Stimulated activated naive CD8-positive, alpha-beta T cell treated with anti-CD3 and anti-CD28 coated beads, Interleukin-15, Interleukin-2, amounts not matched to agents 100 ng/mL and 50 ng/mL, for 24 hours (primary cell): ENCODE measurements around the gene IL13.

Experiments used
- H3K27ac Mint-ChIP-seq: one replicate; pipeline ENCODE4 v1.8.0; 2021; ENCODE audit warnings: mild to moderate bottlenecking, mixed read lengths
- H3K27me3 Mint-ChIP-seq: one replicate; pipeline ENCODE4 v1.8.0; 2021; ENCODE audit warnings: mixed read lengths
- H3K36me3 Mint-ChIP-seq: one replicate; pipeline ENCODE4 v1.8.0; 2021; ENCODE audit warnings: low read depth, mixed read lengths
- H3K4me1 Mint-ChIP-seq: one replicate; pipeline ENCODE4 v1.8.0; 2021; ENCODE audit warnings: low read depth, mixed read lengths
- H3K4me3 Mint-ChIP-seq: one replicate; pipeline ENCODE4 v1.8.0; 2021; ENCODE audit warnings: mild to moderate bottlenecking, mixed read lengths
- H3K9me3 Mint-ChIP-seq: one replicate; pipeline ENCODE4 v1.8.0; 2021; ENCODE audit warnings: mixed read lengths

Gene IL13

DNA sequence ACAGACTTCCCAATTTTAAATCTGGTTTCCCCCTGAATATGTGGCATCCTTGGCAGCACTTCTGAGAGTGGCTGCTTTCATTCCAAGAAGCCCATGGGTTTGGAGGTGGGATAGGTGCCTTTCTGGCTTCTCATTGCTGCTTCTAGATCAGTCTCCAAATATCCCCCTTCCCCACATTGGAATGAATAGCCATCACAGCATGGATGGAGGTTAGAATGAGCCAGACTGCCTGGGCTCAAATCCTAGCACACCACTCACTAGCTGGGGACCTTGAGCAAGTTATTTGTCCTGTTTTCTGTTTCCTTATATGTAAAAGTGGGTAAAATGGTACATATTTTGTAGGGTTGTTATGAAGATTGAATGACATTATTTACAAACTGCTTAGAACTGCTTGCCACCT lies 13.8 kb upstream of the IL13 start:
- Mint-ChIP-seq H3K27ac (no peak overlapping the region), H3K9me3 (peaks cover 11% of the 10 kb centered on the region), H3K4me1 (peaks cover 42% of the 10 kb centered on the region), H3K27me3 (peaks cover 6% of the 10 kb centered on the region), H3K4me3 (no peak overlapping the region), H3K36me3 (peaks cover 53% of the 10 kb centered on the region)

DNA sequence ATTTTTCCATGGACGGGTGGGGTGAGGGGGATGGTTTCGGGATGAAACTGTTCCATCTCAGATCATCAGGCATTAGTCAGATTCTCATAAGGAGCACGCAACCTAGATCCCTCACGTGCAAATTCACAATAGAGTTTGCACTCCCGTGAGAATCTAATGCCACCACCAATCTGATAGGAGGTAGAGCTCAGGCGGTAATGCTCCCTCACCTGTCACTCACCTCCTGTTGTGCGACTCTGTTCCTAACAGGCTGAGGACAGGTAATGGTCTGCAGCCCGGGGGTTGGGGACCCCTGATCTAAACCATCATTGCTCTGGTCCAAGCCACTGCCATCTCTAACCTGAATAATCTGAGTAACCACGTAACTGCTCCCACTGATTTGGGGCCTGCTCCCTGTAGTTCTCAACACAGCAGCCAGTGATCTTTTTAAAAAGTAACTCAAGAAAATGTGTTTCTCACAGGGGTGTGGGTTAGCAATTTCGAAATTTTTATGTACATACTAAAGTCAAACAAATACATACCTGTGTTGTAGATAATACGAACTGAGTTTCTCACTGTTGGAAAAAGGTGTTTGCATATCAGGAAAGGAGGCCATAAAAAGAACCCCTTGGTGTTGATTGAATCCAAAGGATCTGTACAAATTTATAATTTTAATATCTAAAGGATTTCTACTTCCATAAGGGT lies 11.2 kb upstream of the IL13 start:
- Mint-ChIP-seq H3K27ac (no peak overlapping the region), H3K9me3 (peaks cover 11% of the 10 kb centered on the region), H3K27me3 (peaks cover 12% of the 10 kb centered on the region), H3K4me1 (peaks cover 17% of the 10 kb centered on the region), H3K36me3 (peaks cover 33% of the 10 kb centered on the region), H3K4me3 (no peak overlapping the region)

DNA sequence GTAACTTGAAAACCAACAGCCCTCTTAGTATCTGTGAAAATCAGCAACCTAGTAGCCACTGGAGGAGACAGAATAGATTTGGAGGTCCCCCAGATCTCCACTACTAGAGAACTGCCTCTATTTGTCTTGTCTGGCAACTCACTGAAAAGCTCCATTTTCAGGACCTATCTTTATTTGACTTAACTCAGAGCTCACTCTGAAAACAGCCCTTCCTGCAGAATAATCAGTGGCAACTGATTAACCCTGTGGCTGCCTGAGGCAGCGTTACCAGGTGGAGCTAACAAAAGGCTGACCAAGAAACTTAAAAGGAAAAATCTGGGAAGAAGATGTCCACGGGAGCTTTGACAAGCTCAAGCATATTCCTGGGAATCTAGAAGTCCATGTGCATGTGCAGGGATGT lies 10.5 kb upstream of the IL13 start:
- H3K27me3 Mint-ChIP-seq, result peaks cover 19% of the 10 kb centered on the region
- H3K4me1 Mint-ChIP-seq, result peaks cover 9% of the 10 kb centered on the region
- H3K27ac Mint-ChIP-seq, result no peak overlapping the region
- peaks cover 11% of the 10 kb centered on the region for H3K9me3 Mint-ChIP-seq
- peaks cover 31% of the 10 kb centered on the region for H3K36me3 Mint-ChIP-seq
- no peak overlapping the region for H3K4me3 Mint-ChIP-seq

DNA sequence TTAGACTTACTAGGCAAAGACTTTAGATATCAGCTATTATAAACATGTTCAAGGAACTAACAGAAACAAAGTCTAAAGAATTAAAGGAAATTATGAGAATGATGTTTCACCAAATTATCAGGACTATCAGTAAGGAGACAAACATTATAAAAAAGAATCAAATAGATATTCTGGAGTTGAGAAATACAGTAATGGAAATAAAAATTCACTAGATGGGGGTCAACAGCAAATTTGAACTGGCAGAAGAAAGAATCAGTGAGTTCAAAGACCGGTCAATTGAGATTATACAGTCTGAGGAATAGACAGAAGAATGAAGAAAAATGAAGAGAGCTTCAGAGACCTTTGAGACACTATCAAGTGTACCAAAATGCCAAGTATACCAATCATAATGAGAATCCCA lies 9.6 kb upstream of the IL13 start:
- Mint-ChIP-seq H3K4me1 (peaks cover under 1% of the 10 kb centered on the region), H3K27me3 (peaks cover 20% of the 10 kb centered on the region), H3K9me3 (peaks cover 11% of the 10 kb centered on the region), H3K4me3 (no peak overlapping the region), H3K36me3 (peaks cover 22% of the 10 kb centered on the region), H3K27ac (no peak overlapping the region)

DNA sequence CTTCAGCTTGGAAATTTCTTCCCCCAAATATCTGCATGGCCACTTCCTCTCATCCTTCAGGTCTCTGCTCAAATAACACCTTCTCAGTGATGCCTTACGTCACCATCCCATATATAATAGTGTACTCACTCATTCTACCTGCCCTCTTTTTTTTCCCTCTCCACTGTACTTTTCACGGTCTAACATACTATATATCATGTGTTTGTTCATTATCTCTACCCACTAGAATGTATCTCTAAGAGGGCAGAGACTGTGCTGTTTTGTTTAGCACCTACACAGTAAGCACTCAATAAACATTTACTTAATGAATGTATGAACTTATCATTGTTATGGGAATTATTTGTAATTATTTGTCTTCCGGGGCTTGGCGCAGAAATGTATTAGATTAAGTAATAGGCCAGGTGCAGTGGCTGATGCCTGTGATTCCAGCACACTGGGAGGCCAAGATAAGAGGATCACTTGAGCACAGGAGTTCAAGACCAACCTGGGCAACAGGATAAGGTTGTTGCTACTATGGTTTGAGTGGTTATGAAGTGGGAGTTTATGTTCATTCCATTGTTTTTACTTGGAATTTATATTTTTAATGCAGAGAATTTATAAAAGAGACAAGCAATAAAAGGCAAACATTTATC lies 6.0 kb upstream of the IL13 start:
- H3K36me3 Mint-ChIP-seq, result peaks cover 5% of the 10 kb centered on the region
- H3K9me3 Mint-ChIP-seq, result peaks cover 11% of the 10 kb centered on the region
- peaks cover 9% of the 10 kb centered on the region for H3K4me1 Mint-ChIP-seq
- no peak overlapping the region for H3K4me3 Mint-ChIP-seq
- H3K27me3 Mint-ChIP-seq, result peaks cover 42% of the 10 kb centered on the region
- H3K27ac Mint-ChIP-seq, result no peak overlapping the region

DNA sequence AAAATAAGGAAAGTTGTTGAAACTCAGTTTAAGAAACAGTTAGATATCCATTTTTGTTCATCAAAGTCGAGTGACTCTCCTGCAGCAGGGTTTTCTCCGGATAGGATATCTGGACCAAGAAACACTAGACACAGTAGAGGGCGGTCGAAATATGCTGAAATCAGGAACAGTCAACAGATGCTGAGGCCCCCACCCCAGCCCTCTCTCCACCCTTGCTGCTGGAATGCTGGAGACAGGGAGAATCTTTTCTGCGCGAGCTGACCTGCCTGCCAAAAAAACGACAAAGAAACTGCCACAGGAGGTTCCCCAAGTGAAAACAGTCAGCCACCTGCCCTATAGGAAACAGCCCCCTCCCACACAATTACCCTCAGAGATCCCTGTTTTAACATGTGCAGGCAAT lies 4.3 kb upstream of the IL13 start:
- Mint-ChIP-seq H3K4me3 (no peak overlapping the region), H3K27ac (no peak overlapping the region), H3K36me3 (peaks cover 5% of the 10 kb centered on the region), H3K27me3 (peaks cover 46% of the 10 kb centered on the region), H3K9me3 (peaks cover 1% of the 10 kb centered on the region), H3K4me1 (peaks cover 22% of the 10 kb centered on the region)

DNA sequence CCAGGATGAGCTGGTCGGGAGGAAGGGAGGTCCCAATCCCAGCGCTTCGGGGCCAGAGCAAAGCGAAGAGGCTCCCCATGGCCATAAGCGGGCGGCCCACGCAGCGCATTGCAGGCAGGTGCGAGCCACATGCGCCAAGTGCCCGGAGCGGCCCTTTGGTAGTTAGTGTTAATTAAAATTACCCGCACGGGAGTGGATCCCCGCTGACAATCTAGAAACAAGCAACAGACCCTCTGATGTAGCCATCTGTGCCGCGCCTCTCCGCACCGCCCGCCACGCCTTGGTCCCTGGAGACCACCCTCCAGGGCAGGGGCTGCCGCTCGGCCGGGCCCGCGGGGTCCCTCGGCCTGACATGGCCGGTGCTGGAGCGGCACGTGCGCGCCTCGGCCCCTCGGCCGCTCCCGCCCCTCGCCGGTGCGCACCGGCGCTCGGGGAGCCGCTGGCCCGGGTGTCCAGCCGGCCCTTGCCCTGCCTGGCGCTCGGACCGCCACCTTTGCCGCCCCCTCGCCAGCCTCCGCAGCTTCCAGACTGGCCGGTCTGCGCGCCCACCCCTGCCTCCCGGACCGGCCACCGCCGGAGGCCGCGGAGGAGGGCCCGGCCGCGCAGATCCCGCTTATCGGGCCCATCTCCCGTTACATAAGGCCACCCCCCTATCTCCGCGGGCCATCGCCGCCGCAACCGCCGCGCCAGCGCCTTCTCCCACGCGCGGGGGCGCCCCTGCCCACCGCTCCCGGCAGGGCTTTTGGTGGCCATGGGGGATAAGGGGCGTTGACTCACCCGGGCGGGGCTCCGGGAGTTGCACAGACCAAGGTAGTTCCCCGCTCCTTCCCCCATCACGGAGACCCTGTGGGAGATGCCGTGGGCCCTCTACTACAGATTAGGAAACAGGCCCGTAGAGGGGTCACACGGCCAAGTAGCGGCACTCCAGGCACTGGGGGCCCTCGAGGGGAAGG lies 1.9 kb upstream of the IL13 start:
- Mint-ChIP-seq H3K9me3 (no peaks in the 10 kb centered on the region), H3K4me3 (peak overlapping the region; percentile 30), H3K36me3 (peaks cover 5% of the 10 kb centered on the region), H3K27ac (peak overlapping the region; percentile 74), H3K4me1 (peaks cover 35% of the 10 kb centered on the region), H3K27me3 (peaks cover 39% of the 10 kb centered on the region)

DNA sequence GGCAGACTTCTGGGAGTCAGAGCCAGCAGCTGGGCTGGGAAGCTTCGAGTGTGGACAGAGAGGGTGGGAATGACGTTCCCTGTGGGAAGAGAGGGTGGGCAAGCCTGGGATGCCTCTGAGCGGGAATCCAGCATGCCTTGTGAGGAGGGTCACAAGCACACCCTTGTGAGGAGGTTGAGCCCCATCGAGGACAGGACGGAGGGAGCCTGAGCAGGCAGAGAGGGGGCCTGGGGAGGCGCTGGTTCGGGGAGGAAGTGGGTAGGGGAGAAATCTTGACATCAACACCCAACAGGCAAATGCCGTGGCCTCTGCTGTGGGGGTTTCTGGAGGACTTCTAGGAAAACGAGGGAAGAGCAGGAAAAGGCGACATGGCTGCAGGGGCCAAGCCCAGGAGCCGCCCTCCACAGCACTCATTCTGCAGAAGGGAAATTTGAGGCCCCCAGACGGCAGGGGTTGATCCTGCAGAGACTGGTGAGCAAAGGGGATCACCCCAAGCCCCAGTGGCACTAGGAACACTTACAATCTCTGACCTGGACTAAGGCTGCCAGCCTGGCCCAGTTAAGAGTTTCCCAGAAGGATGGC lies 1.1 kb upstream of the IL13 start:
- H3K4me1 Mint-ChIP-seq, result peaks cover 43% of the 10 kb centered on the region
- no peaks in the 10 kb centered on the region for H3K9me3 Mint-ChIP-seq
- H3K36me3 Mint-ChIP-seq, result peaks cover 4% of the 10 kb centered on the region
- peak overlapping the region; percentile 74 for H3K27ac Mint-ChIP-seq
- peak overlapping the region; percentile 30 for H3K4me3 Mint-ChIP-seq
- peaks cover 37% of the 10 kb centered on the region for H3K27me3 Mint-ChIP-seq

DNA sequence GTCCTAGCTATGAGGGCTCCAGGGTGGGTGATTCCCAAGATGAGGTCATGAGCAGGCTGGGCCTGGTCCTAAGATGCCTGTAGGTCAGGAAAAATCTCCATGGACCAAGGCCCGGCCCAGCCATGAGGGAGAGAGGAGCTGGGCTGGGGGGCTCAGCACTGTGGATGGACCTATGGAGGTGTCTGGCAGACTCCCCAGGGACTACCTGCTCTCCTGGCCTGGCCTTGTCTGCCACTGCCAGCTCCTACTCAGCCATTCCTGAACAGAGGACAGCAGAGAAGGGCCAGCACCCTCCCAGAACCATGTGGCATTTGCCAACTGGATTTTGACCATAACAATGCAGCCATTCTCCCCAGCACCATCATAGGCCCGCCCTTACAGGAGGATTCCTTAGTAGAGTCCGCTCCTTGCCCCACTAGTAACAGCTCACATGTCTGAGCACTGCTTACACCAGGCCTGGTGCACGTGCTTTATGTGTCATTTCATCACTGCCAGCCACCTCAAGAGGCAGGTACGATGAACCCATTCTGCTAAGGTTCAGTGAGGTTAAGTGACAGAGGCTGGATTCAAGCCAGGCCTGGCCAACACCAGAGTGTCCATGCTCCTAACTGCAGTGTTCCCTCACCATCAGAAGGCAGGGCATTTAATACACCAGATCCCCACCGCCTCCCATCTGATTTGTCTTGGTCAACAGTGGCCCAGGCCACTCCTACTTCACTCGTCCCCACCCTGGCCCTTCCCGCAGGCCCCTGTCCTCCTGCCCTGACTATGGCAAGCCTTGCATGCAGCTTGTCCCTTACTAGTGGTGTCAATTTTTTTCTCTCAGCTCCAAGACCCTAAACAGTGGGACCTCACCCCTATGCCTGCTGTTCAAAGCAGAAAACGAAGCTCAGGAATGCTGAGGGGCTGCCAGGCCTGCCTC lies 669 bp downstream of the IL13 start:
- H3K4me1 Mint-ChIP-seq, result peaks cover 60% of the 10 kb centered on the region
- H3K27ac Mint-ChIP-seq, result peak overlapping the region; percentile 1
- no peaks in the 10 kb centered on the region for H3K9me3 Mint-ChIP-seq
- peaks cover 28% of the 10 kb centered on the region for H3K27me3 Mint-ChIP-seq
- peak overlapping the region; percentile 49 for H3K4me3 Mint-ChIP-seq
- no peaks in the 10 kb centered on the region for H3K36me3 Mint-ChIP-seq

DNA sequence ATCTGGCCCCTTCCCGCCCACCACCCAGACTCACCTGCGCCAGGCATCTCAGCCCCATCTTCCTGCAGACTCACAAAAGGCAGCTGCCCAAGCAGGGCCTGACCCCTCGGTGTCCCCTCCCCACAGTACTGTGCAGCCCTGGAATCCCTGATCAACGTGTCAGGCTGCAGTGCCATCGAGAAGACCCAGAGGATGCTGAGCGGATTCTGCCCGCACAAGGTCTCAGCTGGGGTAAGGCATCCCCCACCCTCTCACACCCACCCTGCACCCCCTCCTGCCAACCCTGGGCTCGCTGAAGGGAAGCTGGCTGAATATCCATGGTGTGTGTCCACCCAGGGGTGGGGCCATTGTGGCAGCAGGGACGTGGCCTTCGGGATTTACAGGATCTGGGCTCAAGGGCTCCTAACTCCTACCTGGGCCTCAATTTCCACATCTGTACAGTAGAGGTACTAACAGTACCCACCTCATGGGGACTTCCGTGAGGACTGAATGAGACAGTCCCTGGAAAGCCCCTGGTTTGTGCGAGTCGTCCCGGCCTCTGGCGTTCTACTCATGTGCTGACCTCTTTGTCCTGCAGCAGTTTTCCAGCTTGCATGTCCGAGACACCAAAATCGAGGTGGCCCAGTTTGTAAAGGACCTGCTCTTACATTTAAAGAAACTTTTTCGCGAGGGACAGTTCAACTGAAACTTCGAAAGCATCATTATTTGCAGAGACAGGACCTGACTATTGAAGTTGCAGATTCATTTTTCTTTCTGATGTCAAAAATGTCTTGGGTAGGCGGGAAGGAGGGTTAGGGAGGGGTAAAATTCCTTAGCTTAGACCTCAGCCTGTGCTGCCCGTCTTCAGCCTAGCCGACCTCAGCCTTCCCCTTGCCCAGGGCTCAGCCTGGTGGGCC lies 1.9 kb downstream of the IL13 start:
- no peak overlapping the region for H3K27ac Mint-ChIP-seq
- no peaks in the 10 kb centered on the region for H3K9me3 Mint-ChIP-seq
- peaks cover 18% of the 10 kb centered on the region for H3K27me3 Mint-ChIP-seq
- H3K4me3 Mint-ChIP-seq, result no peak overlapping the region
- no peaks in the 10 kb centered on the region for H3K36me3 Mint-ChIP-seq
- H3K4me1 Mint-ChIP-seq, result peaks cover 69% of the 10 kb centered on the region

DNA sequence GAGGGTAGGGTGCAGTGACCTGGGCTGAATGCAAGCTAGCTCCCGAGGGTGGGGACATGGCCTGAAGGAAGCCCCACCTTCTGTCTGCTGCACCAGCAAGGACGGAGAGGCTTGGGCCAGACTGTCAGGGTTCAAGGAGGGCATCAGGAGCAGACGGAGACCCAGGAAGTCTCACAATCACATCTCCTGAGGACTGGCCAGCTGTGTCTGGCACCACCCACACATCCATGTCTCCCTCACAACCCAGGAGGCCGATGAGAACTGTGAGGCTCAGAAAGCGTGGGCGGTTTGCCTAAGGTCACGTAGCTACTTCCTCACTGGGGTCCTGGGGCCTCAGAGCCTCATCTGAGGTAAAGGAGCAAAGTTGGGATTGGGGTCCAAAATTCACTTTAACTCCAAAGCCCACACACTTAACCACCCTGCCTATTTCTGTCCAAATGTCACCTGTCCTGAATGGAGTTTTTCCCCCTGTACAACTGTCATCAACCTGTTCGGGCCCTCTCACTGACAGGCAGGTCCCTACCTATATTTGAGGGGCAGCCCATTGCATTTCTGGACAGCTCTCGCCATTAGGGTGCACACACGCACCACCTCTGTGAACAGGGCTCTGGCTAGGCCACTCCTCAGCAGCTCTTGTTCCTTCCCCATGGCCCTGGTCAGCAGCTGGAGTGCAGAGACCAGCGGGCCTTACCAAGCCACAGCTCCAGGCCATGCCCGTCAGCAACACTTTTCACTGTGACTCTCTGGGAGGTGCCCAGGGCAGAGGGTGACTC lies 3.4 kb downstream of the IL13 start:
- peaks cover 67% of the 10 kb centered on the region for H3K4me1 Mint-ChIP-seq
- peaks cover 15% of the 10 kb centered on the region for H3K27me3 Mint-ChIP-seq
- H3K36me3 Mint-ChIP-seq, result no peaks in the 10 kb centered on the region
- H3K27ac Mint-ChIP-seq, result peak overlapping the region; percentile 54
- H3K4me3 Mint-ChIP-seq, result no peak overlapping the region
- H3K9me3 Mint-ChIP-seq, result no peaks in the 10 kb centered on the region

DNA sequence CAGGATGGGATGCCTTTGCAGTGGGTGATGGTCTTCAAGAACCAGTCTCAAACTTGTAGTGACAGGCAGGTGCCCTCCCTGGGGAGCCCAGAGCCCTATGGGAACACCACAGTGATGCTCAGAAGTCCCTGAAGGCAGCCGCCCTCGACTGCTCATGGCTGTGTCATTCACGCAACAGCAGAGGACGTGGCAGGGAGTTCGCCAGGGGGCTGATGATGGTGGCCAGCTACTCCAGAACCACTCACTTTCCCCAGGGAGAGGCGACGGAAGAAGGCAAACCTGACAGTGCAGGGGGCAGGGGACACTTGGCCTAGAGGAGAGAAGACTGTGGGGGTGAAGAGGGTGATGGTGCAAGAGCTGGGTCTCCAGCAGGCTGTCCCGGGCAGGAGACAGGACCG lies 4.0 kb downstream of the IL13 start:
- peaks cover 9% of the 10 kb centered on the region for H3K27me3 Mint-ChIP-seq
- no peak overlapping the region for H3K27ac Mint-ChIP-seq
- no peak overlapping the region for H3K4me3 Mint-ChIP-seq
- no peaks in the 10 kb centered on the region for H3K9me3 Mint-ChIP-seq
- H3K4me1 Mint-ChIP-seq, result peaks cover 61% of the 10 kb centered on the region
- no peaks in the 10 kb centered on the region for H3K36me3 Mint-ChIP-seq
